Fibroblast of lung (primary cell): ENCODE measurements around the gene LRRIQ3. TPM values are rescaled to one million over a fixed set of nuclear protein-coding genes. Genes with fewer than 3 reads are reported as not detected.

Experiments
- DNase-seq, 2 donors: peaks; one replicate each; pipeline versions ENCODE4 v3.0.0 to v3.0.0-alpha.2; 2010; ENCODE audit warnings: low read depth in 2 of 2
- H2AFZ ChIP-seq: 2 replicates; pipeline ENCODE4 v1.5.1; 2012; ENCODE audit warnings: low read length, control low read depth, inconsistent platforms
- H3K27ac ChIP-seq: 2 replicates; pipeline ENCODE4 v1.5.1; 2011; ENCODE audit warnings: low read length, control low read depth; ENCODE audit not compliant: insufficient read depth
- H3K27me3 ChIP-seq: 2 replicates; pipeline ENCODE4 v1.5.1; 2011; ENCODE audit warnings: mild to moderate bottlenecking, low read length; ENCODE audit not compliant: control insufficient read depth, insufficient read depth
- H3K36me3 ChIP-seq: 2 replicates; pipeline ENCODE4 v1.5.1; 2011; ENCODE audit warnings: low read length; ENCODE audit not compliant: control insufficient read depth, insufficient read depth
- H3K4me1 ChIP-seq: 2 replicates; pipeline ENCODE4 v1.5.1; 2011; ENCODE audit warnings: low read length; ENCODE audit not compliant: control insufficient read depth, insufficient read depth; ENCODE audit errors: extremely low read depth
- H3K4me2 ChIP-seq: 2 replicates; pipeline ENCODE4 v1.5.1; 2011; ENCODE audit warnings: low read length, control low read depth; ENCODE audit not compliant: insufficient read depth; ENCODE audit errors: extremely low read depth
- H3K4me3 ChIP-seq, 4 experiments: fragments of 200-600 bp in 1 of 4; sonication (generic) in 1 of 4; replicated peaks in 1 of 4; 2 replicates each; pipeline ENCODE4 v1.5.1; 2011 to 2016; ENCODE audit warnings: low read length in 4 of 4, low read depth in 3 of 4, mild to moderate bottlenecking in 3 of 4, control low read depth in 2 of 4, inconsistent platforms in 1 of 4, mixed read lengths in 1 of 4; ENCODE audit not compliant: insufficient read depth in 1 of 4; ENCODE audit errors: control extremely low read depth in 1 of 4
- H3K79me2 ChIP-seq: 2 replicates; pipeline ENCODE4 v1.5.1; 2012; ENCODE audit warnings: mild to moderate bottlenecking, low read length, inconsistent platforms; ENCODE audit not compliant: control insufficient read depth, insufficient read depth
- H3K9ac ChIP-seq: 2 replicates; pipeline ENCODE4 v1.5.1; 2011; ENCODE audit warnings: mild to moderate bottlenecking, low read length, control low read depth; ENCODE audit not compliant: insufficient read depth
- H3K9me3 ChIP-seq: 2 replicates; pipeline ENCODE4 v1.5.1; 2012; ENCODE audit warnings: low read depth, low read length; ENCODE audit not compliant: control insufficient read depth, insufficient read depth
- H4K20me1 ChIP-seq: 2 replicates; pipeline ENCODE4 v1.5.1; 2011; ENCODE audit warnings: low read length; ENCODE audit not compliant: control insufficient read depth, insufficient read depth; ENCODE audit errors: extremely low read depth
- CTCF ChIP-seq, 2 donors: IDR thresholded peaks in 1 of 2; conservative IDR thresholded peaks in 1 of 2; 1 replicate in 1 of 2; 2 replicates in 1 of 2; pipeline ENCODE4 v1.5.1; 2011 to 2012; ENCODE audit warnings: low read length in 2 of 2, control low read depth in 1 of 2, inconsistent platforms in 1 of 2, low read depth in 1 of 2, mild to moderate bottlenecking in 1 of 2
- EZH2 ChIP-seq: IDR thresholded peaks from 2 replicates; pipeline ENCODE4 v1.5.1; 2012; ENCODE audit warnings: low read length, control low read depth, mild to moderate bottlenecking; ENCODE audit errors: missing control alignments
- polyA plus RNA-seq, 2 donors: library from polyadenylated mRNA; depleted of rRNA in 1 of 2; stranded (reverse) in 1 of 2; unstranded in 1 of 2; fragments of >200 nt; gene quantifications; 2 replicates each; pipeline ENCODE4 v1.2.1, GENCODE V29; 2011 to 2012; ENCODE audit warnings: missing spikeins in 1 of 2
- total RNA-seq: library from RNA; depleted of rRNA; stranded (reverse); fragments of >200 nt; gene quantifications from 2 replicates; pipeline ENCODE4 v1.2.1, GENCODE V29; 2014

The LRRIQ3 gene
- total and polyA plus RNA-seq, 2 donors (not counting 1 experiment from before 2014, with no cell fraction given): 0.56 to 1.3 TPM

- H3K4me3 ChIP-seq: no peak overlapping the region
- DNase-seq: no peak
- no peaks in the 10 kb centered on the region for H3K4me1 ChIP-seq
- no peak overlapping the region for H3K9ac ChIP-seq
- H3K4me2 ChIP-seq: no peak overlapping the region
- H4K20me1 ChIP-seq: no peaks in the 10 kb centered on the region
- TF ChIP-seq EZH2 (no peak), CTCF (conservative IDR thresholded peaks at IDR 0.05 in 1 of 2, IDR thresholded peaks at IDR 0.05 in 1 of 2; ENCODE audit: low read depth in 1 of 2, low read length in 2 of 2) (no peak)
- H3K9me3 ChIP-seq: no peaks in the 10 kb centered on the region
- H3K27ac ChIP-seq: no peak overlapping the region
- H3K79me2 ChIP-seq: no peaks in the 10 kb centered on the region
- no peak overlapping the region for H2AFZ ChIP-seq
- H3K36me3 ChIP-seq: no peaks in the 10 kb centered on the region
- H3K27me3 ChIP-seq: no peaks in the 10 kb centered on the region
Observed at GRCh38 chr1:74005533-74005932, 192.4 kb downstream of the LRRIQ3 start.

- Histone ChIP-seq H2AFZ (no peak overlapping the region), H3K9me3 (no peaks in the 10 kb centered on the region), H3K9ac (no peak overlapping the region), H3K4me3 (no peak overlapping the region), H3K4me2 (no peak overlapping the region), H3K36me3 (no peaks in the 10 kb centered on the region), H4K20me1 (no peaks in the 10 kb centered on the region), H3K4me1 (no peaks in the 10 kb centered on the region), H3K27ac (no peak overlapping the region), H3K79me2 (no peaks in the 10 kb centered on the region), H3K27me3 (no peaks in the 10 kb centered on the region)
- DNase-seq: no peak
- TF ChIP-seq CTCF (conservative IDR thresholded peaks at IDR 0.05 in 1 of 2, IDR thresholded peaks at IDR 0.05 in 1 of 2; ENCODE audit: low read depth in 1 of 2, low read length in 2 of 2): no peak
- no peak for TF ChIP-seq EZH2
Observed at GRCh38 chr1:74003806-74004205, 194.2 kb downstream of the LRRIQ3 start.

- Histone ChIP-seq H4K20me1 (no peaks in the 10 kb centered on the region), H2AFZ (no peak overlapping the region), H3K27me3 (no peaks in the 10 kb centered on the region), H3K9ac (no peak overlapping the region), H3K4me3 (no peak overlapping the region), H3K27ac (no peak overlapping the region), H3K4me1 (no peaks in the 10 kb centered on the region), H3K4me2 (no peak overlapping the region), H3K36me3 (no peaks in the 10 kb centered on the region), H3K79me2 (no peaks in the 10 kb centered on the region), H3K9me3 (no peaks in the 10 kb centered on the region)
- peak; percentile 37 to 48 for DNase-seq
- TF ChIP-seq EZH2 (no peak), CTCF (conservative IDR thresholded peaks at IDR 0.05 in 1 of 2, IDR thresholded peaks at IDR 0.05 in 1 of 2; ENCODE audit: low read depth in 1 of 2, low read length in 2 of 2) (peak in 1 of 2 donors; percentile 29)
Observed at GRCh38 chr1:73998348-73998959, 199.5 kb downstream of the LRRIQ3 start.
